RWPE1 (cell line): Measurements from ENCODE around the gene DOCK6.

Experiments used
- CTCF ChIA-PET: fragments of 350-600 bp; sonication (Branson Sonifier 250); formaldehyde crosslinking; extraction: SDS; loops from one replicate; lab custom pipeline; 2021; lab: Yijun Ruan, JAX
- POLR2A ChIA-PET: fragments of 400-600 bp; formaldehyde crosslinking; extraction: SDS; loops from one replicate; lab custom pipeline; 2020; ENCODE audit warnings: antibody characterized with exemption; ENCODE audit not compliant: low non-redundant PET; lab: Yijun Ruan, JAX
- DNase-seq: peaks from one replicate; pipeline ENCODE4 v3.0.0; 2012; ENCODE audit warnings: low spot score
- H3K27ac ChIP-seq: fragments of 450-650 bp; 2 replicates; pipeline ENCODE4 v1.5.1; 2017
- TF ChIP-seq, protein P1 (sequence below): fragments of 450-650 bp; conservative IDR thresholded peaks from 2 replicates; pipeline ENCODE4 v1.5.1; 2017; ENCODE audit warnings: low read depth, mild to moderate bottlenecking

DOCK6 gene

GRCh38 chr19:11248852-11249251 is 13.5 kb downstream of the DOCK6 start:
- H3K27ac ChIP-seq = no peak overlapping the region
- DNase-seq = no peak
- ChIA-PET POLR2A (no interaction called here), CTCF (no interaction called here)
- TF ChIP-seq, protein P1, sequence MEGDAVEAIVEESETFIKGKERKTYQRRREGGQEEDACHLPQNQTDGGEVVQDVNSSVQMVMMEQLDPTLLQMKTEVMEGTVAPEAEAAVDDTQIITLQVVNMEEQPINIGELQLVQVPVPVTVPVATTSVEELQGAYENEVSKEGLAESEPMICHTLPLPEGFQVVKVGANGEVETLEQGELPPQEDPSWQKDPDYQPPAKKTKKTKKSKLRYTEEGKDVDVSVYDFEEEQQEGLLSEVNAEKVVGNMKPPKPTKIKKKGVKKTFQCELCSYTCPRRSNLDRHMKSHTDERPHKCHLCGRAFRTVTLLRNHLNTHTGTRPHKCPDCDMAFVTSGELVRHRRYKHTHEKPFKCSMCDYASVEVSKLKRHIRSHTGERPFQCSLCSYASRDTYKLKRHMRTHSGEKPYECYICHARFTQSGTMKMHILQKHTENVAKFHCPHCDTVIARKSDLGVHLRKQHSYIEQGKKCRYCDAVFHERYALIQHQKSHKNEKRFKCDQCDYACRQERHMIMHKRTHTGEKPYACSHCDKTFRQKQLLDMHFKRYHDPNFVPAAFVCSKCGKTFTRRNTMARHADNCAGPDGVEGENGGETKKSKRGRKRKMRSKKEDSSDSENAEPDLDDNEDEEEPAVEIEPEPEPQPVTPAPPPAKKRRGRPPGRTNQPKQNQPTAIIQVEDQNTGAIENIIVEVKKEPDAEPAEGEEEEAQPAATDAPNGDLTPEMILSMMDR = no peak

DNA sequence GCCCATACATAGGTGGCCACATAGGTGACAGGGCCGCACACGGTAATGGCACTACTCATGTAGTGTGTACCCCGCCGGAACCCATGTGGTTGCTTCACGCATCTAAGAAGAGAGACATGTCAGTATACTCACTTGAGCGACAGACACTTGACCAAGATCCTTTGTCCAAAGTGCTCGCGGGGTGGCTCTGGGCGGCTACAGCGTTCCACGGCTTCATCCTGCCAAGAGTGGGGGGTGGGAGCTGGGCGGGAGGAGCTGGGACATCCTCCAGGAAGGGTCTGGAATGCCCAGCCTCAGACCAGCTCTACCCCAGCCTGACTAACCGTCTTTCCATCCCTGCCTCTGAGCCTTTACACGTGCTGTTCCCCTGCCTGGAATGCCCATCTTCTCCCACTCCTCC is 14.4 kb downstream of the DOCK6 start:
- DNase-seq = no peak
- no peak overlapping the region for H3K27ac ChIP-seq
- TF ChIP-seq, protein P1 = no peak
- CTCF ChIA-PET = no interaction called here
- POLR2A ChIA-PET = no interaction called here

GRCh38 chr19:11247391-11247790 is 14.9 kb downstream of the DOCK6 start:
- DNase-seq = no peak
- ChIA-PET CTCF (interaction anchor here (0.6 kb wide), 1 partner anchor 180 kb away, joined by 3 read pairs; no protein-coding TSS in a partner anchor), POLR2A (interaction anchor here (0.6 kb wide), 1 partner anchor 447 kb away, joined by 5 read pairs; no protein-coding TSS in a partner anchor)
- TF ChIP-seq, protein P1 = no peak
- H3K27ac ChIP-seq = no peak overlapping the region

DNA sequence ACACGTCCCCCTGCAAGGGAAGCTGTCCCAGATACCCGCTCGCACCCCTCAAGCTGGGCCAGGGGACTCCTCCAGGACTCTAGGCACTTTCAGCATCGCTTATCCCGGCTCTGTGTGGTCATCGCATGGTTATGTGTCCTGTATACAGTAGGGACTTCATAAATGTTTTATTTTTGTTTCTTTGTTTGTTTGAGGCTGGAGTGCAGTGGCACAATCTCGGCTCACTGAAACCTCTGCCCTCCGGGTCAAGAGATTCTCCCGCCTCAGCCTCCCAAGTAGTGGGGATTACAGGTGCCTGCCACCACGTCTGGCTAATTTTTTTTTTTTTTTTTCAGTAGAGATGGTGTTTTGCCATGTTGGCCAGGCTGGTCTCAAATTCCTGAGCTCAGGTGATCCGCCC is 15.4 kb downstream of the DOCK6 start:
- ChIA-PET POLR2A (interaction anchor here (0.6 kb wide), 1 partner anchor 448 kb away, joined by 5 read pairs; no protein-coding TSS in a partner anchor), CTCF (interaction anchor here (0.6 kb wide), 1 partner anchor 179 kb away, joined by 3 read pairs; no protein-coding TSS in a partner anchor)
- no peak overlapping the region for H3K27ac ChIP-seq
- TF ChIP-seq, protein P1 = no peak
- no peak for DNase-seq

DNA sequence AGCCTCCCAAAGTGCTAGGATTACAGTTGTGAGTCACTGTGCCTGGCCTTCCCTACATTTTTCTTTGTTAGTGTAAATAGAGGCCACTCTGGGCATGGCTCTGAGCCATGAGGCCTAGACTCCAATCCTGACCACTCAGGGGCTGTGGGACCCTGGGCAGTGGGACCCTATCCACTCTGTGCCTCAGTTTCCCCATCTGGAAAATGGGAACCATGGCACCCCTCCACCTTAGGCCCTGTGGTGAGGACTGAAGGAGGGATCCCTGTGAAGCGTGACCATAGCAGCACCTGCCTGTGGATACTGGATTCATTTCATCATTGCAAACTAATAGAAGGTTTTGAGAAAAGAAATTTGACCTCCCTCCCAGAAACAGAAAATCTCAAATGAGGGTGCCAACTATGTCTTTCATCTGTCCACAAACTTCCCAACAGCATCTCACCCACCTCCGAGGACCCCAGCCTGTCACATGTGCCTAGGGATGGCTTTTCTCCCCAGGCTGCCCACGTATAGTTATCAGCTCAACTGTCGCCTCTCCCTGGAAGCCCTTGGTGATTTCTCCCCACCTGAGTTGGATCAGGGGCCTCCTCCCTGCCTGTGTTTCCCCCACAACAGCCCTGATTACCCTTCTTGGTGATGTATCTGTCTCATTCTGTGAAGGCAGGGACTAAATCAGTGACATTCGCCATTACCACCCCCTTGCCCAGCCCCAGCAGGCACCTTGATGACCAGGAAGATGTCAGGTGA is 17.3 kb downstream of the DOCK6 start:
- ChIA-PET CTCF (no interaction called here), POLR2A (no interaction called here)
- peak overlapping the region; percentile 2; the same call in 1 of the 2 replicates for H3K27ac ChIP-seq
- no peak for DNase-seq
- TF ChIP-seq, protein P1 = no peak

DNA sequence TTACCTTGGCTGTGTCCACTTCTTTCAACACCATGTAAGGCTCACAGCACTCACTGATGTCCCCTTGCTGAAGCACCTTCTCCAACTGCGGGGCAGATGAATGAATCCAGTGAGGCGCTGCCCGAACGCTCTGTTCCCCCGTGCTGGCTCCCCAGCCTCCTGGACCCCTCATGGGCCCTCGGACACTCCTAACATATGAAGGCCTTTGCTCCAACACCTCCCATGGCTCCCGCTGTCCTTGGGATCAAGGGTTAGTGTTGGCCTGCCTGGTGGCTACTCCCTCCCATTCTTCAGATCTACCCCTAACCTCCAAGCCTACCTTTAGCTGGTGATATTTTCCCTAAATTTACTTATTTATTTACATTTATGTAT is 18.5 kb downstream of the DOCK6 start:
- ChIA-PET POLR2A (no interaction called here), CTCF (interaction anchor here (0.7 to 1.0 kb wide), 2 partner anchors 11 to 38 kb away, joined by 3 to 4 read pairs; no protein-coding TSS in a partner anchor)
- TF ChIP-seq, protein P1 = no peak
- DNase-seq = no peak
- peak overlapping the region; percentile 47 for H3K27ac ChIP-seq
